ENCODE results near the gene MBD3L5.
"Not testable (repeated sequence)": the region's sequence is repeated elsewhere in the genome, so short reads cannot be mapped to it uniquely, and the experiment has no call there.

MBD3L5 gene

DNA sequence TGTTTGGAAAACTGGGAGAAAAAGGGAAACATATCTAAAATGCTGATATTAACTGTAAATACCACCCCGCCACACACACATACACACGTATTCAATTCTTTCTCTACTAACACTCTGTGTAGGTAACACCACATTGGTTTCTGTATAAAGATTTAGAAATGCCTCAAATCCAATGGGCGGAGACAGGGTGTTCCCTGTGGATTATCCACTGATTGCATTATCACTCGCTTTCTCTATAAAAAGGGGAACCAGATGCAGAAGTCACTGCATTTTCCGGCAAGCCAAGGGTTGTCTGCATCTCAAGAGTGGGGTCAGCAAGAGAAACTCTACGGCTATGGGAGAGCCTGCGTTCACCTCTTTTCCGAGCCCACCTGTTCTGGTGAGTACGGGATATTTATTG is at the start of gene MBD3L5:
Gene MBD3L5 (plus strand): TSS at position 301 of the 400 bp plus-strand sequence. CDS start 34 bp downstream, at position 335.
- not testable (repeated sequence) for H3K9ac ChIP-seq (ENCODE audit: low read length in 2 of 2); H3K36me3 ChIP-seq (ENCODE audit: control insufficient read depth in 2 of 2, insufficient read depth in 2 of 2, low read length in 2 of 2); H3K4me1 ChIP-seq (ENCODE audit: control insufficient read depth, insufficient read depth, low read length); H3K27me3 ChIP-seq (ENCODE audit: control insufficient read depth in 1 of 2, insufficient read depth in 2 of 2, low read length in 2 of 2); H3K27ac ChIP-seq (ENCODE audit: low read length); H3K9me3 ChIP-seq (ENCODE audit: control insufficient read depth in 2 of 2, low read length in 2 of 2); H3K4me3 ChIP-seq (ENCODE audit: low read length in 2 of 2)

DNA sequence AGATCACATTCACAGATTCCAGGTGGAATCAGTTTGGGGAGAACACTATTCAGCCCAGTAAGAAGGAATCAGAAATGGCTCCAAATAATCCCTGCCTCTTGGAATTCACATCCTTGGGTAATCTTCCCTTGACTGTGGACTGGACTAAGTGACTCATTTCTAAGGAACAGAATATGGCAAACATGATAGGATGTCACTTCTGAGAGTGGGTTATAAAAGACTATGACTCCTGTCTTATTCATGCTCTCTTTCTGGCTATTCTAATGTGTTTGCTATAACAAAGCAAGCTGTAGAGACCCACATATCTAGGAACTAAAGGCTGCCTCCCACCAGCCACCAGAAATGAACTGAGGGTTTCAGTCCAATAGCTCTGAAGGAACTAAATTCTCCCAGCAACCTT is 46.9 kb upstream of the MBD3L5 start:
- H3K27ac ChIP-seq (ENCODE audit: low read length) = no peak overlapping the region
- no peaks in the 10 kb centered on the region for H3K36me3 ChIP-seq (ENCODE audit: control insufficient read depth in 2 of 2, insufficient read depth in 2 of 2, low read length in 2 of 2)
- no peaks in the 10 kb centered on the region for H3K4me1 ChIP-seq (ENCODE audit: control insufficient read depth, insufficient read depth, low read length)
- H3K4me3 ChIP-seq (ENCODE audit: low read length in 2 of 2) = no peak overlapping the region
- H3K9ac ChIP-seq (ENCODE audit: low read length in 2 of 2) = no peak overlapping the region
- H3K27me3 ChIP-seq (ENCODE audit: control insufficient read depth in 1 of 2, insufficient read depth in 2 of 2, low read length in 2 of 2) = peaks cover 0 to 3% of the 10 kb centered on the region in 2 donors
- peaks cover 13 to 16% of the 10 kb centered on the region in 2 donors for H3K9me3 ChIP-seq (ENCODE audit: control insufficient read depth in 2 of 2, low read length in 2 of 2)

DNA sequence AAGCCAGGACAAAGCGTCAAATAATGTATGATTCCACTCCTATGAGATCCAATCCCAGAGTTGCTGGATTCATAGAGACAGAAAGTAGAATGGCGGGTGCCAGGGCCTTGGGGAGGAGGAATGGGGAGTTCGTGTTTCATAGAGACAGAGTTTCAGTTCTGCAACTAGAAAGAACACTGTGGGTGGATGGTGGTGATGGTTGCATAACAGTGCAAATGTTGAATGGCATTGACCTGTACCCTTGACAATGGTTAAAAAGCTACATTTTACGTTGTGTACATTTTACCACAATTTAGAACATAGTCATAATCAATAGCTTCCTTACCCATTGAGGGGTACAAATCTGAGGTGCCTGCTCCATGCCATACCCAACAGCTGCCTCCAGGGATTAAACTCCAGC is 42.5 kb upstream of the MBD3L5 start:
- Histone ChIP-seq H3K27me3 (ENCODE audit: control insufficient read depth in 1 of 2, insufficient read depth in 2 of 2, low read length in 2 of 2) (peaks cover 2 to 3% of the 10 kb centered on the region in 2 donors), H3K36me3 (ENCODE audit: control insufficient read depth in 2 of 2, insufficient read depth in 2 of 2, low read length in 2 of 2) (no peaks in the 10 kb centered on the region), H3K27ac (ENCODE audit: low read length) (no peak overlapping the region), H3K4me3 (ENCODE audit: low read length in 2 of 2) (no peak overlapping the region), H3K4me1 (ENCODE audit: control insufficient read depth, insufficient read depth, low read length) (no peaks in the 10 kb centered on the region), H3K9ac (ENCODE audit: low read length in 2 of 2) (no peak overlapping the region), H3K9me3 (ENCODE audit: control insufficient read depth in 2 of 2, low read length in 2 of 2) (peaks cover 9 to 18% of the 10 kb centered on the region in 2 donors)

DNA sequence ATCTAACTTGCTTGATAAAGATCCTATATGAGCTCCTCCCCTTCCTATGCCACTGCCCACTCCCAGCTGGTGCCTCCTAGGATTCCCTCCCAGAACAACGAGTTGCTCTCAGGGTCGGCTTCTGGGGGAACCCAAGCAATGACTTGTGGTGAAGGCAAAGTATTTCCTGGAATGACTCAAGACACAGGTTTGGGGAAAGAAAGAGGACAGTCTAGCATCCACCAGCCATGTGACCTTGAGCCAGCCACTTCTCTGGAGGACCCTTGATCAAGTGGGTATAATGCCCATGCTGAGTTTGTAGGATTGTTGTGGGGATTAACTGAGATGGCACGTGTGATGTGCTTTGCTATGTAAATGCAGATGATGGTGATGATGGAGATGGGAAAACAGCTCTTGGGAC is 42.1 kb upstream of the MBD3L5 start:
- no peak overlapping the region for H3K4me3 ChIP-seq (ENCODE audit: low read length in 2 of 2)
- H3K36me3 ChIP-seq (ENCODE audit: control insufficient read depth in 2 of 2, insufficient read depth in 2 of 2, low read length in 2 of 2) = no peaks in the 10 kb centered on the region
- no peak overlapping the region for H3K27ac ChIP-seq (ENCODE audit: low read length)
- H3K4me1 ChIP-seq (ENCODE audit: control insufficient read depth, insufficient read depth, low read length) = no peaks in the 10 kb centered on the region
- H3K9ac ChIP-seq (ENCODE audit: low read length in 2 of 2) = no peak overlapping the region
- H3K9me3 ChIP-seq (ENCODE audit: control insufficient read depth in 2 of 2, low read length in 2 of 2) = peaks cover 7 to 15% of the 10 kb centered on the region in 2 donors
- peaks cover 2 to 3% of the 10 kb centered on the region in 2 donors for H3K27me3 ChIP-seq (ENCODE audit: control insufficient read depth in 1 of 2, insufficient read depth in 2 of 2, low read length in 2 of 2)

DNA sequence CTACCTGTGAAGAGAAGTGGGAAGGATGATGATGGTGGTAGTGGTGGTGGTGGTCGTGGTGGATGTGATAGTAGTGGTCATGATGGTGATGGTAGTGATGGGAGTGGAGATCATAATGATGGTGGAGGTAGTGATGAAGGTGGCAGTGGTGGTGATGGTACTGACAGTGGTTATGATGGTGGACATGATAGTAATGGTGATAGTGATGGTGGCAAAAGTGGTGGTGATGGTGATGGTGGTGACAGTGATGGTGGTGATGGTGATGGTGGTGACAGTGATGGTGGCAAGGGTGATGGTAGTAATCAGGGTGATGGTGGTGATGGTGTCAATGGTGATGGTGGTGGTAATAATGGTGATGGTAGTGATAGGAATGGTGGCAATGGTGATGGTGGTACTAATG is 35.3 kb upstream of the MBD3L5 start:
- Histone ChIP-seq H3K27ac (ENCODE audit: low read length) (no peak overlapping the region), H3K9me3 (ENCODE audit: control insufficient read depth in 2 of 2, low read length in 2 of 2) (no peaks in the 10 kb centered on the region), H3K4me1 (ENCODE audit: control insufficient read depth, insufficient read depth, low read length) (no peaks in the 10 kb centered on the region), H3K4me3 (ENCODE audit: low read length in 2 of 2) (no peak overlapping the region), H3K9ac (ENCODE audit: low read length in 2 of 2) (no peak overlapping the region), H3K27me3 (ENCODE audit: control insufficient read depth in 1 of 2, insufficient read depth in 2 of 2, low read length in 2 of 2) (no peaks in the 10 kb centered on the region), H3K36me3 (ENCODE audit: control insufficient read depth in 2 of 2, insufficient read depth in 2 of 2, low read length in 2 of 2) (no peaks in the 10 kb centered on the region)

DNA sequence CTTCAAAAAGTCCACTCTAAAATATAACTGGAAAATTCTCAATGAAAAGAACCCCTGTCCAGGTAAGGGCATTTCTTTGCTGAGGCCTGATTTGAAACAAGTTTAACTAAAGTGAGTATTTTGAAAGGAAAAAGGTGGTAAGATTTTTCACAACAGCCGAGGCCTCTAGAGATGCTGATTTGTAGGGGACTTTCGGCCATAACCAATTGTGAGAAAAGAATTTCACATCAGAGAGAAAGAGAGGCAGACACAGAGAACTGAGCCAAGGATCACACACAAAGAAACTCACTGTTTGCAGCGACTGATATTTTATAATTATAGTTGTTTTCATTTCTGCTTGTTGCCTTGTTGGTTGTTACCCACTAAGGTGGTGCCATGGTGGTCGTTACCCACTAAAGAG is 33.6 kb upstream of the MBD3L5 start:
- H3K27me3 ChIP-seq (ENCODE audit: control insufficient read depth in 1 of 2, insufficient read depth in 2 of 2, low read length in 2 of 2) = no peaks in the 10 kb centered on the region
- no peak overlapping the region for H3K4me3 ChIP-seq (ENCODE audit: low read length in 2 of 2)
- no peaks in the 10 kb centered on the region for H3K9me3 ChIP-seq (ENCODE audit: control insufficient read depth in 2 of 2, low read length in 2 of 2)
- no peaks in the 10 kb centered on the region for H3K4me1 ChIP-seq (ENCODE audit: control insufficient read depth, insufficient read depth, low read length)
- H3K27ac ChIP-seq (ENCODE audit: low read length) = no peak overlapping the region
- H3K9ac ChIP-seq (ENCODE audit: low read length in 2 of 2) = no peak overlapping the region
- no peaks in the 10 kb centered on the region for H3K36me3 ChIP-seq (ENCODE audit: control insufficient read depth in 2 of 2, insufficient read depth in 2 of 2, low read length in 2 of 2)

DNA sequence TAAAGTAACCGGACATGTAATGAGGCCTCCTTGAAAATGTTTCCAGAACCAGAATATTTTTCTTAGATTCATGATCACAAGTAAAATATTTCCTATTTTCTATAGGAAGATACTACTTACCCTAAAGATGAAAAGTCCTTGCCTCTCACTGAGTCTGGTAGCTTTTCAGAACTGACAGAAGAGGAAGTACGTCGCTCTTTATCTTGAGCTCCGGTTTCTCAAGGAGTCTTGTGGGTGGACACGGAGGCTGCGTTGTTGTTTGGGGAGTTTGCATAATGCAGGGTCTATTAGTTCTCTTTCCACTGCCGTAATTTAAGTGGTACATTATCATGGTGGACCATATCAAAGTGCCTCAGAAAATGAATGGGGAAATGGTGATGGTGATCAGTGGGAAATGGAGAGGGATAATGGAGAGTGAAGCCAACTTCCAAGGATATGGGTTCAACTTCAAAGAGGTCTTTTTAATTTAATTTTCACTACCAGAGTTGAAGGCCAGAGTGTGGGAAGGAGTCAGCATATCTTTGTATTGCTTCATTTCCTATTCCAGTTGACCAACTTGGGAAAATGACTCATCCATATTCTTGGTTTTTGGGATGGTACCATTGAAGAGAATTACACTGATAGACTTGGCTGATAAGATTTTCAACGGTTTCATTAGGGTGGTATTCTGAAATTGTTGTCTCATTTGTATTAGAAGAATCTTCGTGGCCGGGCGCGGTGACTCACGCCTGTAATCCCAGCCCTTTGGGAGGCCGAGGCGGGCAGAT is 32.5 kb upstream of the MBD3L5 start:
- Histone ChIP-seq H3K4me3 (ENCODE audit: low read length in 2 of 2) (no peak overlapping the region), H3K36me3 (ENCODE audit: control insufficient read depth in 2 of 2, insufficient read depth in 2 of 2, low read length in 2 of 2) (no peaks in the 10 kb centered on the region), H3K27me3 (ENCODE audit: control insufficient read depth in 1 of 2, insufficient read depth in 2 of 2, low read length in 2 of 2) (no peaks in the 10 kb centered on the region), H3K9ac (ENCODE audit: low read length in 2 of 2) (no peak overlapping the region), H3K4me1 (ENCODE audit: control insufficient read depth, insufficient read depth, low read length) (no peaks in the 10 kb centered on the region), H3K27ac (ENCODE audit: low read length) (no peak overlapping the region), H3K9me3 (ENCODE audit: control insufficient read depth in 2 of 2, low read length in 2 of 2) (no peaks in the 10 kb centered on the region)

DNA sequence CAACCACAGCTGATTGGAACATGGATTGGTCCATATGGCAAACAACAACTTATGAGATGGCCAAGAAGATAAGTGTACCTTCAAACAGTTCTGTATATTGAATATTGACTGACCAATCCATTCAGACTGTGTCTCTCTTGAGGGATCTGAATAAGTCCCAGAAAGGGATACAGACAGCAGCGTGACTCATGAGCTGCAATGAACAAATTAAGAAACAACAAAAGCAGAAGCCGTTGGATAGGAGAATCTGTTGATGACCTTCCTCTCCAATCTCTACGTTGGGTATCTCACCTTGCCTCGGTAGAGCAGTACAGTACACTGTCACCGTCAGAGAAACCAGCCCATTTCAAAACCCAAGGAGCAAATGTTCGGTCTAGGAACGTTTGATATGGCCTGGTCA is 30.4 kb upstream of the MBD3L5 start:
- Histone ChIP-seq H3K27ac (ENCODE audit: low read length) (no peak overlapping the region), H3K36me3 (ENCODE audit: control insufficient read depth in 2 of 2, insufficient read depth in 2 of 2, low read length in 2 of 2) (no peaks in the 10 kb centered on the region), H3K4me1 (ENCODE audit: control insufficient read depth, insufficient read depth, low read length) (no peaks in the 10 kb centered on the region), H3K9ac (ENCODE audit: low read length in 2 of 2) (no peak overlapping the region), H3K27me3 (ENCODE audit: control insufficient read depth in 1 of 2, insufficient read depth in 2 of 2, low read length in 2 of 2) (peaks cover 0 to under 1% of the 10 kb centered on the region in 2 donors), H3K4me3 (ENCODE audit: low read length in 2 of 2) (no peak overlapping the region), H3K9me3 (ENCODE audit: control insufficient read depth in 2 of 2, low read length in 2 of 2) (no peaks in the 10 kb centered on the region)

DNA sequence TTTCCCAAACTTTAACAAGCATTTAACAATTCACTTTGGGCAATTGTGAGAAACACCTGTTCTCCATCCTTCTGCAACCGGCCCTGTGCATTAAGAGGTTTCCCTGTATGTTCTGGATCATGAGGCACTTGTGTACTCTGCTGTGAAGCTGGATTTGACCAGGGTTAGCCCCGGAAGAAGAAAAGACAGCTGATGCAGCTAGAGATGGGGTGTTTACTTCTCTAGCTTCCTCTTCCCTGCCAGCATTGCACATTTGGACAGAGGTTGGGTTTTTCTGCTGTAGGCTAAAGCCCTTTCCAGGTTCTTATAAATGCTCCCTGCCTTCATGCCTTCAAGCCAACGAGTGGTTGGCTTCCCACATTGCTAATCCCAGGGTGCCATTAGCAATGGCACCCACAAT is 30.0 kb upstream of the MBD3L5 start:
- Histone ChIP-seq H3K27ac (ENCODE audit: low read length) (no peak overlapping the region), H3K36me3 (ENCODE audit: control insufficient read depth in 2 of 2, insufficient read depth in 2 of 2, low read length in 2 of 2) (no peaks in the 10 kb centered on the region), H3K4me1 (ENCODE audit: control insufficient read depth, insufficient read depth, low read length) (no peaks in the 10 kb centered on the region), H3K27me3 (ENCODE audit: control insufficient read depth in 1 of 2, insufficient read depth in 2 of 2, low read length in 2 of 2) (peaks cover 0 to 4% of the 10 kb centered on the region in 2 donors), H3K9ac (ENCODE audit: low read length in 2 of 2) (no peak overlapping the region), H3K9me3 (ENCODE audit: control insufficient read depth in 2 of 2, low read length in 2 of 2) (no peaks in the 10 kb centered on the region), H3K4me3 (ENCODE audit: low read length in 2 of 2) (no peak overlapping the region)

DNA sequence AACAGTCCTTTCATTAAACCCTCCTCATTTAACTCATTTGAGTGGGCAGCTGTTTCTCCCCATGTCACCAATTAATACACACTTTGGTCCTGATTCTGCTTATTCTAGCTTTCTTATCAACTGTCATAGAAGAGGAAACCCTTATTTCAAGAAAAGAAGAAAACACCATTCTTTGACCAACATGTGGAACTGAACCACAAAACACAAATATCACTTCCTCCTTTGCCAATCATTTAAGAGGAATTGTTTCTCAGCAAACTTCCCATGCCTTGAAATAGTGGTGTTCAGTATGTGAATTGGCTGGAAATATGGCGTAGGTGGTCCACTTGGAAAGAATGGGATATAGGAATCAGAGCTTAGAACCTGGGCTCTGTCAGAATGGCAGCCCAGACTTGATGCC is 29.6 kb upstream of the MBD3L5 start:
- Histone ChIP-seq H3K4me3 (ENCODE audit: low read length in 2 of 2) (no peak overlapping the region), H3K27me3 (ENCODE audit: control insufficient read depth in 1 of 2, insufficient read depth in 2 of 2, low read length in 2 of 2) (peaks cover 0 to 5% of the 10 kb centered on the region in 2 donors), H3K4me1 (ENCODE audit: control insufficient read depth, insufficient read depth, low read length) (no peaks in the 10 kb centered on the region), H3K27ac (ENCODE audit: low read length) (no peak overlapping the region), H3K9ac (ENCODE audit: low read length in 2 of 2) (no peak overlapping the region), H3K9me3 (ENCODE audit: control insufficient read depth in 2 of 2, low read length in 2 of 2) (no peaks in the 10 kb centered on the region), H3K36me3 (ENCODE audit: control insufficient read depth in 2 of 2, insufficient read depth in 2 of 2, low read length in 2 of 2) (no peaks in the 10 kb centered on the region)

DNA sequence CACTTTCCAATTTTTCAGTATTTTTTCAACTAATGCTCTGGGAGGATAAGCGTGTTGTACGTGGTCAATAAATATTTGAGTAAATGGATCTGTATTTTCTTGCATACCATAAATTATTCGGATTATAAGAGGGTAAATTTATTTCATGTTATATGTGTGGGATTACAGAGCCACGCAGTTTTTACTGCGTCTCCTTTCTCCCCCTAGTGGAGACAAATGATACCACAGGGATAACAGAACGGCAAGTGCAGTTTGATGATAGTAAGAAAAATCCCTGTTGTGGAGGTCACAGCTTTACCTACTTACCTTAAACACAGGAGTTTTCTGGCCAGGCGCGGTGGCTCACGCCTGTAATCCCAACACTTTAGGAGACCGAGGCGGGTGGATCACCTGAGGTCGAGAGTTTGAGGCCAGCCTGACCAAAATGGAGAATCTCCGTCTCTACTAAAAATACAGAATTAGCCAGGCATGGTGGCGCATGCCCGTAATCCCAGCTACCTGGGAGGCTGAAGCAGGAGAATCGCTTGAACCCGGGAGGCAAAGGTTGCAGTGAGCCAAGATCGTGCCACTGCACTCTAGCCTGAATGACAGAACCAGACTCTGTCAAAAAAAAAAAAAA is 26.0 kb upstream of the MBD3L5 start:
- no peaks in the 10 kb centered on the region for H3K4me1 ChIP-seq (ENCODE audit: control insufficient read depth, insufficient read depth, low read length)
- no peaks in the 10 kb centered on the region for H3K36me3 ChIP-seq (ENCODE audit: control insufficient read depth in 2 of 2, insufficient read depth in 2 of 2, low read length in 2 of 2)
- H3K4me3 ChIP-seq (ENCODE audit: low read length in 2 of 2) = no peak overlapping the region
- no peak overlapping the region for H3K9ac ChIP-seq (ENCODE audit: low read length in 2 of 2)
- no peaks in the 10 kb centered on the region for H3K9me3 ChIP-seq (ENCODE audit: control insufficient read depth in 2 of 2, low read length in 2 of 2)
- H3K27me3 ChIP-seq (ENCODE audit: control insufficient read depth in 1 of 2, insufficient read depth in 2 of 2, low read length in 2 of 2) = peaks cover 0 to 5% of the 10 kb centered on the region in 2 donors
- no peak overlapping the region for H3K27ac ChIP-seq (ENCODE audit: low read length)
